ENCODE data around the gene KCNQ5.

GRCh38 chr6:73030791-73031782, 409.2 kb downstream of the KCNQ5 start:
- TF ChIP-seq CTCF (IDR thresholded peaks at IDR 0.05) (no peak), POLR2A (IDR thresholded peaks at IDR 0.05) (no peak)
